Breast epithelium (tissue), 3 donors: ENCODE measurements around the gene RTBDN.
A peak's percentile ranks its signal among the peaks of the same experiment; 100 is the strongest.

Source experiments
- CTCF ChIP-seq, 3 donors: fragments of 450-650 bp; IDR thresholded peaks; one replicate each; pipeline ENCODE4 v1.5.1; 2016 to 2017; ENCODE audit warnings: antibody characterized with exemption in 3 of 3, mild to moderate bottlenecking in 3 of 3, moderate library complexity in 3 of 3
- POLR2A ChIP-seq: fragments of 450-650 bp; IDR thresholded peaks from one replicate; pipeline ENCODE4 v1.6.1; 2016; ENCODE audit warnings: antibody characterized with exemption, mild to moderate bottlenecking, moderate library complexity
- POLR2AphosphoS5 ChIP-seq, 3 donors: sonication (generic); formaldehyde crosslinking; IDR thresholded peaks; one replicate each; pipeline ENCODE4 v1.6.1; 2017; ENCODE audit warnings: antibody characterized with exemption in 3 of 3

GRCh38 chr19:12784871-12785430 lies 49.4 kb downstream of the RTBDN start:
- TF ChIP-seq CTCF (IDR thresholded peaks at IDR 0.05) (no peak), POLR2AphosphoS5 (IDR thresholded peaks at IDR 0.05) (peak in 1 of 3 donors; percentile 1), POLR2A (no peak)
